HG03457 (cell line): ENCODE measurements around the gene FOXM1.

Experiments
- ATAC-seq: cut with Tn5 transposase; IDR thresholded peaks from one replicate; pipeline ENCODE4 v1.9.1; 2021; ENCODE audit warnings: moderate number of reproducible peaks; ENCODE audit not compliant: unreplicated experiment

Gene FOXM1

GRCh38 chr12:2811801-2812200, 65.2 kb downstream of the FOXM1 start:
- no peak for ATAC-seq
